Endothelial cell of umbilical vein (primary cell): ENCODE measurements around the gene RAP1GAP2. TPM values are rescaled to one million over a fixed set of nuclear protein-coding genes. Genes with fewer than 3 reads are reported as not detected.

ENCODE experiments used
- BruUV-seq: library from RNA; stranded (reverse); fragments of 400-500 nt; replicated peaks from 2 replicates; lab custom pipeline; 2021; lab: Mats Ljungman, UMichigan
- CTCF ChIA-PET: fragments of 300-600, 350-600 bp; sonication (Branson Sonifier 250); formaldehyde crosslinking; loops from one replicate; lab custom pipeline; 2021; ENCODE audit warnings: antibody characterized with exemption, inconsistent platforms; lab: Charles Lee
- POLR2A ChIA-PET: fragments of 300-600, 350-600 bp; sonication (Branson Sonifier 250); formaldehyde crosslinking; loops from one replicate; lab custom pipeline; 2021; ENCODE audit warnings: antibody characterized with exemption, inconsistent platforms; lab: Charles Lee
- DNase-seq: peaks from one replicate; pipeline ENCODE4 v3.0.0-alpha.2; 2011; ENCODE audit warnings: low read depth, low spot score
- FAIRE-seq: peaks from 2 replicates; lab custom pipeline; 2011; peaks lifted over from hg19 to GRCh38; lab: Jason Lieb, UNC
- H2AFZ ChIP-seq: 2 replicates; pipeline ENCODE4 v1.6.0; 2012; ENCODE audit warnings: low read depth, low read length, control low read depth, inconsistent platforms
- H3K27ac ChIP-seq: 2 replicates; pipeline ENCODE4 v1.5.1; 2011; ENCODE audit warnings: low read depth, mild to moderate bottlenecking, control low read depth, low read length, moderate library complexity; ENCODE audit not compliant: insufficient read depth
- H3K27me3 ChIP-seq, 2 experiments: 2 replicates each; pipeline versions ENCODE4 v1.6.0 to v1.6.1; 2011; ENCODE audit warnings: low read length in 2 of 2, mixed read lengths in 1 of 2; ENCODE audit not compliant: control insufficient read depth in 2 of 2, insufficient read depth in 2 of 2
- H3K36me3 ChIP-seq, 2 experiments: 2 replicates in 1 of 2; 3 replicates in 1 of 2; pipeline ENCODE4 v1.5.1; 2011; ENCODE audit warnings: low read length in 2 of 2, mild to moderate bottlenecking in 1 of 2, moderate library complexity in 1 of 2; ENCODE audit not compliant: control insufficient read depth in 2 of 2, insufficient read depth in 2 of 2; ENCODE audit errors: extremely low read depth in 1 of 2
- H3K4me1 ChIP-seq: 3 replicates; pipeline ENCODE4 v1.5.1; 2011; ENCODE audit warnings: mild to moderate bottlenecking, low read length; ENCODE audit not compliant: control insufficient read depth, insufficient read depth; ENCODE audit errors: extremely low read depth
- H3K4me2 ChIP-seq: 2 replicates; pipeline ENCODE4 v1.6.1; 2011; ENCODE audit warnings: low read length, control low read depth, mixed read lengths; ENCODE audit not compliant: insufficient read depth
- H3K4me3 ChIP-seq, 3 experiments: fragments of 200-600 bp in 1 of 3; sonication (generic), shearing (Covaris generic) in 1 of 3; replicated peaks in 1 of 3; 2 replicates each; pipeline ENCODE4 v1.5.1; 2011 to 2016; ENCODE audit warnings: control low read depth in 3 of 3, low read length in 3 of 3, mild to moderate bottlenecking in 2 of 3, inconsistent platforms in 1 of 3, low read depth in 1 of 3, moderate library complexity in 1 of 3; ENCODE audit not compliant: insufficient read depth in 1 of 3
- H3K79me2 ChIP-seq: 2 replicates; pipeline ENCODE4 v1.6.0; 2012; ENCODE audit warnings: low read length, inconsistent platforms; ENCODE audit not compliant: control insufficient read depth, insufficient read depth
- H3K9ac ChIP-seq: replicated peaks from 2 replicates; pipeline ENCODE3; 2011; ENCODE audit warnings: low read length, control low read depth; ENCODE audit not compliant: insufficient read depth; ENCODE audit errors: extremely low read depth
- H3K9me1 ChIP-seq: replicated peaks from 3 replicates; pipeline ENCODE4 v1.6.0; 2011; ENCODE audit warnings: mild to moderate bottlenecking, low read length; ENCODE audit not compliant: control insufficient read depth, insufficient read depth; ENCODE audit errors: extremely low read depth
- H3K9me3 ChIP-seq: replicated peaks from 2 replicates; pipeline ENCODE4 v1.5.1; 2012; ENCODE audit warnings: low read length, inconsistent platforms; ENCODE audit not compliant: control insufficient read depth, insufficient read depth
- H4K20me1 ChIP-seq: replicated peaks from 2 replicates; pipeline ENCODE3; 2011; ENCODE audit warnings: mild to moderate bottlenecking, low read length; ENCODE audit not compliant: control insufficient read depth, insufficient read depth; ENCODE audit errors: extremely low read depth
- EZH2 ChIP-seq: IDR thresholded peaks from 2 replicates; pipeline ENCODE4 v1.6.1; 2012; ENCODE audit warnings: borderline replicate concordance, low read depth, mild to moderate bottlenecking, moderate library complexity, low read length, inconsistent platforms; ENCODE audit not compliant: severe bottlenecking
- FOS ChIP-seq: IDR thresholded peaks from 2 replicates; pipeline ENCODE4 v1.6.1; 2011; ENCODE audit warnings: mild to moderate bottlenecking, low read length, moderate library complexity, borderline replicate concordance; ENCODE audit not compliant: insufficient read depth
- GATA2 ChIP-seq: IDR thresholded peaks from 2 replicates; pipeline ENCODE4 v1.7.0; 2011; ENCODE audit warnings: low read depth, mild to moderate bottlenecking, moderate library complexity, mixed read lengths, low read length; ENCODE audit not compliant: insufficient read length, insufficient read depth
- JUN ChIP-seq: IDR thresholded peaks from 2 replicates; pipeline ENCODE4 v1.6.1; 2011; ENCODE audit warnings: borderline replicate concordance, low read depth; ENCODE audit not compliant: insufficient read length, insufficient read depth
- MYC ChIP-seq: IDR thresholded peaks from one replicate; pipeline ENCODE4 v1.6.1; 2011; ENCODE audit warnings: mild to moderate bottlenecking, low read depth, low read length
- POLR2A ChIP-seq: IDR thresholded peaks from 2 replicates; pipeline ENCODE4 v1.6.1; 2012; ENCODE audit warnings: low read depth, mild to moderate bottlenecking, control low read depth, low read length
- POLR2AphosphoS5 ChIP-seq: IDR thresholded peaks from 2 replicates; pipeline ENCODE4 v1.6.1; 2012; ENCODE audit warnings: low read depth, mild to moderate bottlenecking, control low read depth, low read length, moderate library complexity; ENCODE audit not compliant: insufficient read depth
- dilution Hi-C: fragments of 300-500 bp; cut with MboI; formaldehyde crosslinking; loops from one replicate; pipeline ENCODE4 v1.15.0; 2019; ENCODE audit warnings: low sequenced_read_pairs; ENCODE audit not compliant: extremely low pct_ligation_motif_present
- intact Hi-C: fragments of 100-400 bp; cut with micrococcal nuclease; formaldehyde crosslinking; loops from one replicate; pipeline ENCODE4 v1.10.0; 2022
- polyA plus RNA-seq, 4 experiments: library from polyadenylated mRNA; depleted of rRNA in 3 of 4; stranded (reverse) in 3 of 4; unstranded in 1 of 4; fragments of >200 nt; gene quantifications; 2 replicates each; pipeline versions ENCODE4 v1.2.1 to v1.2.3, GENCODE V29; 2011 to 2012; ENCODE audit warnings: missing spikeins in 1 of 4
- total RNA-seq: library from RNA; stranded (reverse); gene quantifications from 2 replicates; pipeline ENCODE4 v1.2.3, GENCODE V29; 2021
- TF ChIP-seq, protein P1 (sequence below), 2 donors: IDR thresholded peaks; 1 replicate in 1 of 2; 2 replicates in 1 of 2; pipeline ENCODE4 v1.5.1; 2011; ENCODE audit warnings: low read length in 2 of 2, mild to moderate bottlenecking in 2 of 2, moderate library complexity in 2 of 2, control low read depth in 1 of 2, inconsistent platforms in 1 of 2, low read depth in 1 of 2; ENCODE audit not compliant: insufficient read depth in 1 of 2; ENCODE audit errors: extremely low read depth in 1 of 2
- TF ChIP-seq, protein P2 (sequence below): IDR thresholded peaks from 2 replicates; pipeline ENCODE4 v1.6.1; 2011; ENCODE audit not compliant: insufficient read depth, insufficient read length

The RAP1GAP2 gene
- total and polyA plus RNA-seq, 2 donors (not counting 3 experiments of a cell fraction or from before 2014, with no cell fraction given), result 1.4 to 3.6 TPM

DNA sequence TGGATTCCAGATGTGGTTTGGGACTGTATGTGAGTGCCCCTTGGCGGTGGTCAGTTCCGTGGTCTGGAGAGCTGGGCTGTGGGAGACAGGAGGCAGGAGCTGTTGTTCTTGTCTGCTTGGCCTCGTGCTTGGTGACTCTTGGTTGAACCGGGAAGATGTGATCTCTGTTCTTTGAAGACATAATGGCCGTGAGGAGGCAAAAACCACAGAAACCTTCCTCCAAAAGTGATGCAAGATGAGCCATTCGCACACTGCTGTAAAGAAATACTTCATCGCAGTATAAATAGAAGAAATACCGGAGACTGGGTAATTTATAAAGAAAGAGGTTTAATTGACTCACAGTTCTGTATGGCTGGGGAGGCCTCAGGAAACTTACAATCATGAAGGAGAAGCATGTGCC, 128.8 kb downstream of the RAP1GAP2 start:
- no peak for DNase-seq
- no peak for TF ChIP-seq EZH2
- Histone ChIP-seq H3K9me3 (no peaks in the 10 kb centered on the region), H3K4me3 (no peak overlapping the region), H3K27me3 (no peaks in the 10 kb centered on the region), H2AFZ (no peak overlapping the region), H3K4me1 (no peaks in the 10 kb centered on the region), H4K20me1 (no peaks in the 10 kb centered on the region), H3K36me3 (no peaks in the 10 kb centered on the region), H3K4me2 (no peak overlapping the region), H3K79me2 (no peaks in the 10 kb centered on the region), H3K9ac (no peak overlapping the region), H3K27ac (no peak overlapping the region), H3K9me1 (no peaks in the 10 kb centered on the region)
- dilution Hi-C loops, result no loop called here
- no peak for FAIRE-seq
- intact Hi-C loops, result no loop called here
- CTCF ChIA-PET, result interaction anchor here (1.0 to 1.5 kb wide), 4 partner anchors 62 to 97 kb away, joined by 3 to 9 read pairs (median 4); no protein-coding TSS in a partner anchor
- no TSS peak for BruUV-seq
- POLR2A ChIA-PET, result no interaction called here

DNA sequence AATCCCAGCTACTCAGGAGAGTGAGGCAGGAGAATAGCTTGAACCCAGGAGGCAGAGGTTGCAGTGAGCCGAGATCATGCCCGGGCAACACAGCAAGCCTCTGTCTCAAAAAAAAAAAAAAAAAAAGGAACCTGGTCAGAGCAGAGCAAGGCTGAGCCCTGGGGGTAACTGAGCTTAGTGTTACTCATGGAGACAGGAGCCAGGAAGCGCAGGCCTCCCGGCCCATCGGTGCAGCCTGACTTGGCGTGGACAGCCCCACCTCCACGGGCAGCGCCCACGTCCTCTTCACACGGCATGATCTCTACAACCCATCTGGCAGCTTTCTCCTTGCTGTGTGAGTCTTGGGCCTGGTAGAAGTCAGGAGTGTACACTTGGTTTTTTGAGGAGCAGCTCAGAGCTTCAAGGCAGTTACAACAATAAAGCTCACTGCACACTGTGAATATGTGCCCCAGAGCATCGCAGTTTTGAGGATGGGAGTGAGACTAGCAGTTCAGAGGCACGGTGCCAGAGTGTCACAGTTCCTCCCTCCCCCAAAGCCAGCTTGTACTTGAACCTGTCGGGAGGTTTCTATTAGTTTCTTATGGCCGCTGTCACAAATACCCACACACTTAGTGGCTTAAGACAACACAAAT, 129.9 kb downstream of the RAP1GAP2 start:
- TF ChIP-seq MYC (no peak), FOS (no peak), POLR2AphosphoS5 (no peak), POLR2A (no peak), JUN (no peak), EZH2 (no peak), GATA2 (no peak)
- TF ChIP-seq, protein P1, sequence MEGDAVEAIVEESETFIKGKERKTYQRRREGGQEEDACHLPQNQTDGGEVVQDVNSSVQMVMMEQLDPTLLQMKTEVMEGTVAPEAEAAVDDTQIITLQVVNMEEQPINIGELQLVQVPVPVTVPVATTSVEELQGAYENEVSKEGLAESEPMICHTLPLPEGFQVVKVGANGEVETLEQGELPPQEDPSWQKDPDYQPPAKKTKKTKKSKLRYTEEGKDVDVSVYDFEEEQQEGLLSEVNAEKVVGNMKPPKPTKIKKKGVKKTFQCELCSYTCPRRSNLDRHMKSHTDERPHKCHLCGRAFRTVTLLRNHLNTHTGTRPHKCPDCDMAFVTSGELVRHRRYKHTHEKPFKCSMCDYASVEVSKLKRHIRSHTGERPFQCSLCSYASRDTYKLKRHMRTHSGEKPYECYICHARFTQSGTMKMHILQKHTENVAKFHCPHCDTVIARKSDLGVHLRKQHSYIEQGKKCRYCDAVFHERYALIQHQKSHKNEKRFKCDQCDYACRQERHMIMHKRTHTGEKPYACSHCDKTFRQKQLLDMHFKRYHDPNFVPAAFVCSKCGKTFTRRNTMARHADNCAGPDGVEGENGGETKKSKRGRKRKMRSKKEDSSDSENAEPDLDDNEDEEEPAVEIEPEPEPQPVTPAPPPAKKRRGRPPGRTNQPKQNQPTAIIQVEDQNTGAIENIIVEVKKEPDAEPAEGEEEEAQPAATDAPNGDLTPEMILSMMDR (IDR thresholded peaks at IDR 0.05; ENCODE audit: extremely low read depth in 1 of 2, insufficient read depth in 1 of 2, low read depth in 1 of 2, low read length in 2 of 2), result no peak
- TF ChIP-seq, protein P2, sequence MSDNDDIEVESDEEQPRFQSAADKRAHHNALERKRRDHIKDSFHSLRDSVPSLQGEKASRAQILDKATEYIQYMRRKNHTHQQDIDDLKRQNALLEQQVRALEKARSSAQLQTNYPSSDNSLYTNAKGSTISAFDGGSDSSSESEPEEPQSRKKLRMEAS, result no peak
- no peak overlapping the region for H3K4me2 ChIP-seq
- H3K27me3 ChIP-seq, result no peaks in the 10 kb centered on the region
- H3K9me3 ChIP-seq, result no peaks in the 10 kb centered on the region
- H3K4me3 ChIP-seq, result no peak overlapping the region
- ChIA-PET POLR2A (interaction anchor here (0.7 kb wide), 1 partner anchor 157 kb away, joined by 3 read pairs; no protein-coding TSS in a partner anchor), CTCF (interaction anchor here (0.7 to 2.3 kb wide), 6 partner anchors 11 to 176 kb away, joined by 3 to 9 read pairs (median 4); no protein-coding TSS in a partner anchor)
- no peaks in the 10 kb centered on the region for H3K79me2 ChIP-seq
- no peak overlapping the region for H3K9ac ChIP-seq
- BruUV-seq, result no TSS peak
- intact Hi-C loops, result no loop called here
- H4K20me1 ChIP-seq, result no peaks in the 10 kb centered on the region
- no peak overlapping the region for H3K27ac ChIP-seq
- FAIRE-seq, result no peak
- no peak for DNase-seq
- H3K4me1 ChIP-seq, result no peaks in the 10 kb centered on the region
- H3K9me1 ChIP-seq, result no peaks in the 10 kb centered on the region
- dilution Hi-C loops, result no loop called here
- no peaks in the 10 kb centered on the region for H3K36me3 ChIP-seq
- H2AFZ ChIP-seq, result no peak overlapping the region
